ENCODE measurements around the gene ATP5PB.

Gene ATP5PB

GRCh38 chr1:111465754-111466153 is 16.5 kb downstream of the ATP5PB start:
- Histone ChIP-seq H3K4me1 (ENCODE audit: control insufficient read depth in 1 of 2, insufficient read depth in 1 of 2, low read depth in 1 of 2, low read length in 1 of 2) (peaks cover 14 to 15% of the 10 kb centered on the region in 2 experiments), H3K36me3 (peaks cover 25% of the 10 kb centered on the region), H3K27ac (no peak overlapping the region), H3K4me3 (ENCODE audit: low read depth in 1 of 2, low read length in 1 of 2) (no peak overlapping the region), H3K27me3 (no peaks in the 10 kb centered on the region), H3K9me3 (no peaks in the 10 kb centered on the region)
- TF ChIP-seq CTCF (IDR thresholded peaks at IDR 0.05): no peak

- H3K9me3 ChIP-seq: no peaks in the 10 kb centered on the region
- H3K27me3 ChIP-seq: no peaks in the 10 kb centered on the region
- peaks cover 17% of the 10 kb centered on the region for H3K36me3 ChIP-seq
- no peak overlapping the region for H3K4me3 ChIP-seq (ENCODE audit: low read depth in 1 of 2, low read length in 1 of 2)
- no peak overlapping the region for H3K27ac ChIP-seq
- TF ChIP-seq CTCF (IDR thresholded peaks at IDR 0.05): no peak
- peaks cover 20 to 22% of the 10 kb centered on the region in 2 experiments for H3K4me1 ChIP-seq (ENCODE audit: control insufficient read depth in 1 of 2, insufficient read depth in 1 of 2, low read depth in 1 of 2, low read length in 1 of 2)
Measured at GRCh38 chr1:111466480-111466879, 17.2 kb downstream of the ATP5PB start.

GRCh38 chr1:111467865-111468716 is 18.8 kb downstream of the ATP5PB start:
- no peaks in the 10 kb centered on the region for H3K9me3 ChIP-seq
- H3K4me1 ChIP-seq (ENCODE audit: control insufficient read depth in 1 of 2, insufficient read depth in 1 of 2, low read depth in 1 of 2, low read length in 1 of 2): peaks cover 36 to 38% of the 10 kb centered on the region in 2 experiments
- TF ChIP-seq CTCF (IDR thresholded peaks at IDR 0.05): no peak
- H3K27me3 ChIP-seq: no peaks in the 10 kb centered on the region
- peaks cover 3% of the 10 kb centered on the region for H3K36me3 ChIP-seq
- H3K27ac ChIP-seq: no peak overlapping the region
- no peak overlapping the region for H3K4me3 ChIP-seq (ENCODE audit: low read depth in 1 of 2, low read length in 1 of 2)

GRCh38 chr1:111468717-111469100 is 19.4 kb downstream of the ATP5PB start:
- Histone ChIP-seq H3K27me3 (no peaks in the 10 kb centered on the region), H3K27ac (peak overlapping the region; percentile 20), H3K9me3 (no peaks in the 10 kb centered on the region), H3K4me3 (ENCODE audit: low read depth in 1 of 2, low read length in 1 of 2) (no peak overlapping the region), H3K4me1 (ENCODE audit: control insufficient read depth in 1 of 2, insufficient read depth in 1 of 2, low read depth in 1 of 2, low read length in 1 of 2) (peaks cover 42 to 44% of the 10 kb centered on the region in 2 experiments), H3K36me3 (no peaks in the 10 kb centered on the region)
- no peak for TF ChIP-seq CTCF (IDR thresholded peaks at IDR 0.05)

GRCh38 chr1:111469539-111469938 is 20.3 kb downstream of the ATP5PB start:
- Histone ChIP-seq H3K4me3 (ENCODE audit: low read depth in 1 of 2, low read length in 1 of 2) (peak overlapping the region in 1 of 2 experiments; percentile 51), H3K27me3 (no peaks in the 10 kb centered on the region), H3K9me3 (no peaks in the 10 kb centered on the region), H3K4me1 (ENCODE audit: control insufficient read depth in 1 of 2, insufficient read depth in 1 of 2, low read depth in 1 of 2, low read length in 1 of 2) (peaks cover 50 to 52% of the 10 kb centered on the region in 2 experiments), H3K36me3 (no peaks in the 10 kb centered on the region), H3K27ac (peak overlapping the region; percentile 97)
- TF ChIP-seq CTCF (IDR thresholded peaks at IDR 0.05): no peak
